ENCODE data around the gene UNC13A.

DNA sequence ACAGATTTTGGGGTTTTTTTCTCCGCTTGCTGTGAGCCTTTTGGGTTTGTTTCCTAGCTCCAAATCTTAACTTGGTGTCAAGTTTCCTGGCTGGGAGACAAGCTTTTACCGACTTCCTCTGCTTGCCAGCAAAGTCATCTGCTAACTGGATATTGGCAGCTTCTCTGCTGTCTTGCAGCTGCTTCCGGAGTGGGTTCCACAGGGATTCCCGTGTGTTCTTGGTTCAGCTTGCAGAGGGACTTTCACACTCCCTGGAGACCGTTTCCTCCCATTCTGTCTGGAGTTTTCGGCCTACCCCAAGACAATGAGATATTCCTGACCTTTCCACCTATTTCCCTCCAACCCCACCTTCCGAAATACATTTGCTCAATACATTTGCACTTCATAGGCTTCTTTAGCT, 134.9 kb downstream of the UNC13A start:
- TF ChIP-seq, protein P1, sequence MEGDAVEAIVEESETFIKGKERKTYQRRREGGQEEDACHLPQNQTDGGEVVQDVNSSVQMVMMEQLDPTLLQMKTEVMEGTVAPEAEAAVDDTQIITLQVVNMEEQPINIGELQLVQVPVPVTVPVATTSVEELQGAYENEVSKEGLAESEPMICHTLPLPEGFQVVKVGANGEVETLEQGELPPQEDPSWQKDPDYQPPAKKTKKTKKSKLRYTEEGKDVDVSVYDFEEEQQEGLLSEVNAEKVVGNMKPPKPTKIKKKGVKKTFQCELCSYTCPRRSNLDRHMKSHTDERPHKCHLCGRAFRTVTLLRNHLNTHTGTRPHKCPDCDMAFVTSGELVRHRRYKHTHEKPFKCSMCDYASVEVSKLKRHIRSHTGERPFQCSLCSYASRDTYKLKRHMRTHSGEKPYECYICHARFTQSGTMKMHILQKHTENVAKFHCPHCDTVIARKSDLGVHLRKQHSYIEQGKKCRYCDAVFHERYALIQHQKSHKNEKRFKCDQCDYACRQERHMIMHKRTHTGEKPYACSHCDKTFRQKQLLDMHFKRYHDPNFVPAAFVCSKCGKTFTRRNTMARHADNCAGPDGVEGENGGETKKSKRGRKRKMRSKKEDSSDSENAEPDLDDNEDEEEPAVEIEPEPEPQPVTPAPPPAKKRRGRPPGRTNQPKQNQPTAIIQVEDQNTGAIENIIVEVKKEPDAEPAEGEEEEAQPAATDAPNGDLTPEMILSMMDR (IDR thresholded peaks at IDR 0.05) = no peak
- TF ChIP-seq POLR2A (IDR thresholded peaks at IDR 0.05) = no peak
